Transverse colon (tissue), 3 donors: ENCODE data around the gene CALB2.

ENCODE experiments used
- CTCF ChIP-seq, 5 experiments: fragments of 200-600 bp in 3 of 5; fragments of 450-650 bp in 2 of 5; sonication (generic) in 3 of 5; IDR thresholded peaks; 1 replicate in 2 of 5; 2 replicates in 3 of 5; pipeline ENCODE4 v1.5.1; 2016 to 2017; ENCODE audit warnings: antibody characterized with exemption in 5 of 5, inconsistent platforms in 3 of 5, mild to moderate bottlenecking in 2 of 5, moderate library complexity in 1 of 5
- POLR2A ChIP-seq: fragments of 450-650 bp; IDR thresholded peaks from one replicate; pipeline ENCODE4 v1.6.1; 2016; ENCODE audit warnings: antibody characterized with exemption, mild to moderate bottlenecking, moderate library complexity

DNA sequence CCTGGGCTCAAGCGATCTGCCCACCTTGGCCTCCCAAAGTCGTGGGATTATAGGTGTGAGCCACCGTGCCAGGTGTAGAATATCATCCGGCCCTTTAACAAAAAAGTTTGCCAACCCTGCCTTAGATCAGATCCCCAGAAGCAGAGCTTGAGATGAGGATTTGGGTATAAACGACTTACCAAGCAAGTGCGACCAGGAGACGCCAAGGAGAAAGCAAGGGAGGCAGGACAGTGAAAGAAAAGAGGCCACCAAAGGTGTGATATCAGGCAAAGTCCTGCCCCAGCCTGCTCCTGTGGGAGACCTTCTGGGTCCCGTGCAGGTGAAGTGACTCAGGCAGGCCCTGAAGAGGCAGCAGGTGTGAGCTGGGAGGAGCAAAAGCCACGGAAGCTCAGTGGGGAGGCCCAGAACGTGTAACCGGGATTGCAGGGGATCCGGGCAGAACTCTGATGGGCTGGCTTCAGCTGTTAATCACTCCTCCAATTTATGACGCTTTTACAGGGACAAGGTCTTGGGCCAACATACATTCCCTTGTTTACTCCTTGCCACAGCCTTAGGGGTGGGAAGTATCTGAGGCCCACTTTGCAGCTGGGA, 14.1 kb upstream of the CALB2 start:
- TF ChIP-seq POLR2A: no peak
- no peak for TF ChIP-seq CTCF (IDR thresholded peaks at IDR 0.05)
